ENCODE results near the gene PSME2.

The PSME2 gene

GRCh38 chr14:24145219-24145618, 1.2 kb downstream of the PSME2 start:
- no peak for TF ChIP-seq CTCF (IDR thresholded peaks at IDR 0.05; ENCODE audit: extremely low read depth, missing control alignments)

GRCh38 chr14:24144451-24144850, 2.0 kb downstream of the PSME2 start:
- no peak for DNase-seq (ENCODE audit: low spot score)
- no peak for TF ChIP-seq CTCF (IDR thresholded peaks at IDR 0.05; ENCODE audit: extremely low read depth, missing control alignments)

More at GRCh38 chr14:24145219-24145618, 1.2 kb downstream of the PSME2 start:
- DNase-seq (ENCODE audit: low spot score), result no peak

- no peak for DNase-seq (ENCODE audit: low spot score)
- no peak for TF ChIP-seq CTCF (IDR thresholded peaks at IDR 0.05; ENCODE audit: extremely low read depth, missing control alignments)
Measured at GRCh38 chr14:24143511-24143910, 2.9 kb downstream of the PSME2 start.

GRCh38 chr14:24141097-24141880, 5.1 kb downstream of the PSME2 start, which contains the start of gene EMC9:
Gene EMC9, minus strand, starts transcription at chr14:24141591. Its CDS starts 287 bp downstream, at chr14:24141304.
- peak; percentile 95 for DNase-seq (ENCODE audit: low spot score)
- TF ChIP-seq CTCF (IDR thresholded peaks at IDR 0.05; ENCODE audit: extremely low read depth, missing control alignments), result no peak

GRCh38 chr14:24139272-24139934, 7.0 kb downstream of the PSME2 start:
- no peak for TF ChIP-seq CTCF (IDR thresholded peaks at IDR 0.05; ENCODE audit: extremely low read depth, missing control alignments)
- no peak for DNase-seq (ENCODE audit: low spot score)

- no peak for TF ChIP-seq CTCF (IDR thresholded peaks at IDR 0.05; ENCODE audit: extremely low read depth, missing control alignments)
- no peak for DNase-seq (ENCODE audit: low spot score)
Measured at GRCh38 chr14:24138396-24139271, 7.8 kb downstream of the PSME2 start.

Measured in GM20000 (cell line).